GM12878 (cell line): ENCODE results near the gene ENPP7.

Experiments
- EZH2 ChIP-seq: IDR thresholded peaks from 2 replicates; pipeline ENCODE4 v1.6.1; 2012; ENCODE audit warnings: low read depth, mild to moderate bottlenecking, control low read depth, inconsistent platforms, low read length, borderline replicate concordance; ENCODE audit not compliant: control insufficient read depth
- MYB ChIP-seq: fragments of 150-350 bp; IDR thresholded peaks from 2 replicates; pipeline ENCODE4 v1.6.1; 2014; ENCODE audit warnings: mild to moderate bottlenecking, low read depth, low read length, borderline replicate concordance
- POLR2A ChIP-seq: IDR thresholded peaks from 2 replicates; pipeline ENCODE4 v1.6.1; 2011; ENCODE audit warnings: low read depth, mild to moderate bottlenecking, low read length
- RBBP5 ChIP-seq: fragments of 200-600 bp; sonication (generic); conservative IDR thresholded peaks from 2 replicates; pipeline ENCODE4 v1.6.1; 2016
- TARDBP ChIP-seq: IDR thresholded peaks from 2 replicates; pipeline ENCODE4 v1.6.1; 2016; ENCODE audit warnings: borderline replicate concordance
- TCF7 ChIP-seq: IDR thresholded peaks from 2 replicates; pipeline ENCODE4 v1.6.1; 2014; ENCODE audit warnings: antibody characterized with exemption, borderline replicate concordance
- ZNF24 ChIP-seq: fragments of 450-650 bp; IDR thresholded peaks from 2 replicates; pipeline ENCODE4 v1.6.1; 2017; ENCODE audit warnings: antibody characterized with exemption, mild to moderate bottlenecking
- ZNF274 ChIP-seq: IDR thresholded peaks from one replicate; pipeline ENCODE4 v1.8.0; 2011; ENCODE audit not compliant: insufficient read length, insufficient read depth
- TF ChIP-seq, protein P1 (sequence below), 3 experiments: IDR thresholded peaks in 2 of 3; conservative IDR thresholded peaks in 1 of 3; 2 replicates each; pipeline ENCODE4 v1.5.1; 2011; ENCODE audit warnings: low read depth in 3 of 3, low read length in 3 of 3, mild to moderate bottlenecking in 3 of 3, control low read depth in 2 of 3, moderate library complexity in 2 of 3, inconsistent platforms in 1 of 3, mixed read lengths in 1 of 3; ENCODE audit not compliant: control insufficient read depth in 2 of 3, insufficient read depth in 1 of 3; ENCODE audit errors: extremely low read depth in 1 of 3
- TF ChIP-seq, protein P2 (sequence below): fragments of 450-650 bp; IDR thresholded peaks from 2 replicates; pipeline ENCODE4 v1.6.1; 2016; ENCODE audit warnings: mild to moderate bottlenecking

DNA sequence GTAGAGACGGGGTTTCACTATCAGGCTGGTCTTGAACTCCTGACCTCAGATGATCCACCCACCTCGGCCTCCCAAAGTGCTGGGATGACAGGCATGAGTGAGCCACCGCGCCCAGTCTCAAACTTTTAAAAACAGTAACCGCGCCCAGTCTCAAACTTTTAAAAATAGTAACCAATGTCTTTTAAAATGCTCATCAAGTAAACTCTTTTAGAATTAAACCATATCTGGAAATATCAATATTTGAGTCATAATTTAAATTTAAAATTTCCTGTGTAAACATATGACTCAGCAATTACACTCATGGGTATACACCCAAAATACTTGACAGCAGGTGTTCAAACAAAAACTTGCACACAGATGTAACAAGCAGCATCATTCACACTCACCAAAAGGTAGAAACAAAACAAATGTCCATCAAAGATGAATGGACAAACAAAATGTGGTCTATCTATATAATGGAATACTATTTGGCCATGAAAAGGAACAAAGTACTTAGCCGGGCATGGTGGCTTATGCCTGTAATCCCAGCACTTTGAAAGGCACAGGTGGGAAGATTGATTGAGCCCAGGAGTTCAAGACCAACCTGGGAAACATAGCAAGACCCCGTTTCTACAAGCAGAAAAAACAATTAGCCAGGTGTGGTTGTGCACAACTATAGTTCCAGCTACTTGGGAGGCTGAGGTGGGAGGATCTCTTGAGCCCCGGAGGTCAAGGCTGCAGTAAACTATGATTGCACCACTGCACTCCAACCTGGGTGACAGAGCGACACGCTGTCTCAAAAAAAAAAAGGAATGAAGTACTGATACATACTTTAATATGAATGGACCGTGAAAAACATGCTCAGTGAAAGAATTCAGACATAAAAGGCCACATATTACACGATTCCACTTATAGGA lies 20.2 kb downstream of the ENPP7 start:
- TF ChIP-seq TARDBP (no peak), ZNF24 (no peak), POLR2A (no peak), RBBP5 (no peak), EZH2 (no peak), ZNF274 (no peak), TCF7 (no peak), MYB (no peak)
- TF ChIP-seq, protein P1, sequence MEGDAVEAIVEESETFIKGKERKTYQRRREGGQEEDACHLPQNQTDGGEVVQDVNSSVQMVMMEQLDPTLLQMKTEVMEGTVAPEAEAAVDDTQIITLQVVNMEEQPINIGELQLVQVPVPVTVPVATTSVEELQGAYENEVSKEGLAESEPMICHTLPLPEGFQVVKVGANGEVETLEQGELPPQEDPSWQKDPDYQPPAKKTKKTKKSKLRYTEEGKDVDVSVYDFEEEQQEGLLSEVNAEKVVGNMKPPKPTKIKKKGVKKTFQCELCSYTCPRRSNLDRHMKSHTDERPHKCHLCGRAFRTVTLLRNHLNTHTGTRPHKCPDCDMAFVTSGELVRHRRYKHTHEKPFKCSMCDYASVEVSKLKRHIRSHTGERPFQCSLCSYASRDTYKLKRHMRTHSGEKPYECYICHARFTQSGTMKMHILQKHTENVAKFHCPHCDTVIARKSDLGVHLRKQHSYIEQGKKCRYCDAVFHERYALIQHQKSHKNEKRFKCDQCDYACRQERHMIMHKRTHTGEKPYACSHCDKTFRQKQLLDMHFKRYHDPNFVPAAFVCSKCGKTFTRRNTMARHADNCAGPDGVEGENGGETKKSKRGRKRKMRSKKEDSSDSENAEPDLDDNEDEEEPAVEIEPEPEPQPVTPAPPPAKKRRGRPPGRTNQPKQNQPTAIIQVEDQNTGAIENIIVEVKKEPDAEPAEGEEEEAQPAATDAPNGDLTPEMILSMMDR (IDR thresholded peaks at IDR 0.05 in 2 of 3, conservative IDR thresholded peaks at IDR 0.05 in 1 of 3; ENCODE audit: control insufficient read depth in 2 of 3, extremely low read depth in 1 of 3, insufficient read depth in 1 of 3, low read depth in 3 of 3, low read length in 3 of 3): no peak
- TF ChIP-seq, protein P2, sequence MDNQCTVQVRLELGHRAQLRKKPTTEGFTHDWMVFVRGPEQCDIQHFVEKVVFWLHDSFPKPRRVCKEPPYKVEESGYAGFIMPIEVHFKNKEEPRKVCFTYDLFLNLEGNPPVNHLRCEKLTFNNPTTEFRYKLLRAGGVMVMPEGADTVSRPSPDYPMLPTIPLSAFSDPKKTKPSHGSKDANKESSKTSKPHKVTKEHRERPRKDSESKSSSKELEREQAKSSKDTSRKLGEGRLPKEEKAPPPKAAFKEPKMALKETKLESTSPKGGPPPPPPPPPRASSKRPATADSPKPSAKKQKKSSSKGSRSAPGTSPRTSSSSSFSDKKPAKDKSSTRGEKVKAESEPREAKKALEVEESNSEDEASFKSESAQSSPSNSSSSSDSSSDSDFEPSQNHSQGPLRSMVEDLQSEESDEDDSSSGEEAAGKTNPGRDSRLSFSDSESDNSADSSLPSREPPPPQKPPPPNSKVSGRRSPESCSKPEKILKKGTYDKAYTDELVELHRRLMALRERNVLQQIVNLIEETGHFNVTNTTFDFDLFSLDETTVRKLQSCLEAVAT: no peak
